ENCODE data around the gene IFI27L1.

IFI27L1 gene

GRCh38 chr14:94038510-94038909 lies 42.6 kb upstream of the IFI27L1 start:
- no peak overlapping the region for H2AK5ac ChIP-seq (ENCODE audit: low read length)

GRCh38 chr14:94038921-94039629 lies 42.0 kb upstream of the IFI27L1 start:
- DNase-seq: no peak
- Histone ChIP-seq H3K79me2 (ENCODE audit: control insufficient read depth, insufficient read depth, low read length) (no peaks in the 10 kb centered on the region), H2BK5ac (ENCODE audit: low read length) (no peak overlapping the region), H3K56ac (ENCODE audit: low read length) (no peak overlapping the region), H4K8ac (ENCODE audit: low read depth, low read length) (no peak overlapping the region), H2AK5ac (ENCODE audit: low read length) (no peak overlapping the region), H2BK15ac (replicated peaks; ENCODE audit: low read depth) (no peak overlapping the region), H3K36me3 (ENCODE audit: control insufficient read depth, insufficient read depth, low read length) (no peaks in the 10 kb centered on the region), H3K9ac (ENCODE audit: low read length) (no peak overlapping the region), H3K4me1 (ENCODE audit: control insufficient read depth, low read depth, low read length) (peaks cover 1% of the 10 kb centered on the region), H4K5ac (ENCODE audit: low read length) (no peak overlapping the region), H2BK120ac (ENCODE audit: low read depth, low read length) (no peak overlapping the region), H3K4me3 (ENCODE audit: low read length) (no peak overlapping the region), H3K4ac (ENCODE audit: low read depth, low read length) (no peak overlapping the region), H3K27ac (ENCODE audit: low read depth, low read length) (no peak overlapping the region), H3K18ac (ENCODE audit: low read length) (no peak overlapping the region), H3K27me3 (ENCODE audit: insufficient read depth, low read length, poor library complexity) (no peaks in the 10 kb centered on the region), H3K4me2 (ENCODE audit: low read length) (no peak overlapping the region), H3K79me1 (ENCODE audit: low read length) (no peaks in the 10 kb centered on the region), H3K23ac (ENCODE audit: low read length) (no peak overlapping the region)
- no CpG with 5 or more reads among the region's 11 CpGs for WGBS (ENCODE audit: extremely low coverage, insufficient coverage, low lambda C conversion rate)

More at GRCh38 chr14:94038510-94038909, 42.6 kb upstream of the IFI27L1 start:
- no peak overlapping the region for H3K4me2 ChIP-seq (ENCODE audit: low read length)
- WGBS (ENCODE audit: extremely low coverage, insufficient coverage, low lambda C conversion rate): no CpG with 5 or more reads among the region's 7 CpGs
- no peak overlapping the region for H2BK15ac ChIP-seq (replicated peaks; ENCODE audit: low read depth)
- no peak overlapping the region for H3K56ac ChIP-seq (ENCODE audit: low read length)
- no peak overlapping the region for H3K18ac ChIP-seq (ENCODE audit: low read length)
- no peak overlapping the region for H2BK5ac ChIP-seq (ENCODE audit: low read length)
- no peak overlapping the region for H3K4me3 ChIP-seq (ENCODE audit: low read length)
- no peak overlapping the region for H4K5ac ChIP-seq (ENCODE audit: low read length)
- H3K4me1 ChIP-seq (ENCODE audit: control insufficient read depth, low read depth, low read length): peaks cover 1% of the 10 kb centered on the region
- H3K79me2 ChIP-seq (ENCODE audit: control insufficient read depth, insufficient read depth, low read length): no peaks in the 10 kb centered on the region
- H3K36me3 ChIP-seq (ENCODE audit: control insufficient read depth, insufficient read depth, low read length): no peaks in the 10 kb centered on the region
- no peaks in the 10 kb centered on the region for H3K79me1 ChIP-seq (ENCODE audit: low read length)
- no peak overlapping the region for H3K4ac ChIP-seq (ENCODE audit: low read depth, low read length)
- H3K27me3 ChIP-seq (ENCODE audit: insufficient read depth, low read length, poor library complexity): no peaks in the 10 kb centered on the region
- no peak overlapping the region for H3K9ac ChIP-seq (ENCODE audit: low read length)
- H3K27ac ChIP-seq (ENCODE audit: low read depth, low read length): no peak overlapping the region
- H2BK120ac ChIP-seq (ENCODE audit: low read depth, low read length): no peak overlapping the region
- DNase-seq: no peak
- no peak overlapping the region for H3K23ac ChIP-seq (ENCODE audit: low read length)
- no peak overlapping the region for H4K8ac ChIP-seq (ENCODE audit: low read depth, low read length)

- Histone ChIP-seq H3K23ac (ENCODE audit: low read length) (no peak overlapping the region), H3K56ac (ENCODE audit: low read length) (no peak overlapping the region), H3K4me1 (ENCODE audit: control insufficient read depth, low read depth, low read length) (peaks cover 1% of the 10 kb centered on the region), H3K18ac (ENCODE audit: low read length) (no peak overlapping the region), H3K79me1 (ENCODE audit: low read length) (no peaks in the 10 kb centered on the region), H3K27ac (ENCODE audit: low read depth, low read length) (no peak overlapping the region), H4K8ac (ENCODE audit: low read depth, low read length) (no peak overlapping the region), H3K4me3 (ENCODE audit: low read length) (no peak overlapping the region), H2BK5ac (ENCODE audit: low read length) (no peak overlapping the region), H4K5ac (ENCODE audit: low read length) (no peak overlapping the region), H3K4me2 (ENCODE audit: low read length) (no peak overlapping the region), H2AK5ac (ENCODE audit: low read length) (no peak overlapping the region), H3K4ac (ENCODE audit: low read depth, low read length) (no peak overlapping the region), H3K27me3 (ENCODE audit: insufficient read depth, low read length, poor library complexity) (no peaks in the 10 kb centered on the region), H3K9ac (ENCODE audit: low read length) (no peak overlapping the region), H3K36me3 (ENCODE audit: control insufficient read depth, insufficient read depth, low read length) (peaks cover 4% of the 10 kb centered on the region), H2BK15ac (replicated peaks; ENCODE audit: low read depth) (no peak overlapping the region), H3K79me2 (ENCODE audit: control insufficient read depth, insufficient read depth, low read length) (no peaks in the 10 kb centered on the region), H2BK120ac (ENCODE audit: low read depth, low read length) (no peak overlapping the region)
- DNase-seq: no peak
- WGBS (ENCODE audit: extremely low coverage, insufficient coverage, low lambda C conversion rate): no CpG with 5 or more reads among the region's 5 CpGs
Observed at GRCh38 chr14:94040247-94040646, 40.9 kb upstream of the IFI27L1 start.

- peaks cover 1% of the 10 kb centered on the region for H3K4me1 ChIP-seq (ENCODE audit: control insufficient read depth, low read depth, low read length)
- H3K27me3 ChIP-seq (ENCODE audit: insufficient read depth, low read length, poor library complexity): no peaks in the 10 kb centered on the region
- H2BK5ac ChIP-seq (ENCODE audit: low read length): no peak overlapping the region
- no peak overlapping the region for H3K18ac ChIP-seq (ENCODE audit: low read length)
- H3K4ac ChIP-seq (ENCODE audit: low read depth, low read length): no peak overlapping the region
- no peak overlapping the region for H3K4me2 ChIP-seq (ENCODE audit: low read length)
- no peak for DNase-seq
- H3K79me1 ChIP-seq (ENCODE audit: low read length): no peaks in the 10 kb centered on the region
- no peak overlapping the region for H3K23ac ChIP-seq (ENCODE audit: low read length)
- WGBS (ENCODE audit: extremely low coverage, insufficient coverage, low lambda C conversion rate): no CpG with 5 or more reads among the region's 13 CpGs
- no peak overlapping the region for H3K9ac ChIP-seq (ENCODE audit: low read length)
- no peak overlapping the region for H2BK15ac ChIP-seq (replicated peaks; ENCODE audit: low read depth)
- no peak overlapping the region for H3K27ac ChIP-seq (ENCODE audit: low read depth, low read length)
- H2AK5ac ChIP-seq (ENCODE audit: low read length): no peak overlapping the region
- H3K36me3 ChIP-seq (ENCODE audit: control insufficient read depth, insufficient read depth, low read length): peaks cover 7% of the 10 kb centered on the region
- no peak overlapping the region for H4K5ac ChIP-seq (ENCODE audit: low read length)
- H3K56ac ChIP-seq (ENCODE audit: low read length): no peak overlapping the region
- no peaks in the 10 kb centered on the region for H3K79me2 ChIP-seq (ENCODE audit: control insufficient read depth, insufficient read depth, low read length)
- H3K4me3 ChIP-seq (ENCODE audit: low read length): no peak overlapping the region
- no peak overlapping the region for H2BK120ac ChIP-seq (ENCODE audit: low read depth, low read length)
- no peak overlapping the region for H4K8ac ChIP-seq (ENCODE audit: low read depth, low read length)
Observed at GRCh38 chr14:94040796-94041195, 40.3 kb upstream of the IFI27L1 start.

GRCh38 chr14:94041551-94042346 lies 39.4 kb upstream of the IFI27L1 start:
- Histone ChIP-seq H3K9ac (ENCODE audit: low read length) (no peak overlapping the region), H3K23ac (ENCODE audit: low read length) (no peak overlapping the region), H2BK15ac (replicated peaks; ENCODE audit: low read depth) (no peak overlapping the region), H3K36me3 (ENCODE audit: control insufficient read depth, insufficient read depth, low read length) (peaks cover 10% of the 10 kb centered on the region), H3K27ac (ENCODE audit: low read depth, low read length) (no peak overlapping the region), H3K4me3 (ENCODE audit: low read length) (no peak overlapping the region), H4K8ac (ENCODE audit: low read depth, low read length) (no peak overlapping the region), H2BK5ac (ENCODE audit: low read length) (no peak overlapping the region), H2AK5ac (ENCODE audit: low read length) (no peak overlapping the region), H3K56ac (ENCODE audit: low read length) (no peak overlapping the region), H3K27me3 (ENCODE audit: insufficient read depth, low read length, poor library complexity) (no peaks in the 10 kb centered on the region), H3K4me2 (ENCODE audit: low read length) (no peak overlapping the region), H3K18ac (ENCODE audit: low read length) (no peak overlapping the region), H3K4ac (ENCODE audit: low read depth, low read length) (no peak overlapping the region), H2BK120ac (ENCODE audit: low read depth, low read length) (no peak overlapping the region), H3K79me2 (ENCODE audit: control insufficient read depth, insufficient read depth, low read length) (no peaks in the 10 kb centered on the region), H3K4me1 (ENCODE audit: control insufficient read depth, low read depth, low read length) (peaks cover under 1% of the 10 kb centered on the region), H4K5ac (ENCODE audit: low read length) (no peak overlapping the region), H3K79me1 (ENCODE audit: low read length) (no peaks in the 10 kb centered on the region)
- no CpG with 5 or more reads among the region's 18 CpGs for WGBS (ENCODE audit: extremely low coverage, insufficient coverage, low lambda C conversion rate)
- DNase-seq: no peak
